HG03469 (cell line): ENCODE results near the gene DAAM1.
A peak's percentile ranks its signal among the peaks of the same experiment; 100 is the strongest.

Source experiments
- ATAC-seq: cut with Tn5 transposase; IDR thresholded peaks from one replicate; pipeline ENCODE4 v1.9.1; 2021; ENCODE audit warnings: mild to moderate bottlenecking, moderate library complexity, moderate number of reproducible peaks; ENCODE audit not compliant: unreplicated experiment

DAAM1 gene

DNA sequence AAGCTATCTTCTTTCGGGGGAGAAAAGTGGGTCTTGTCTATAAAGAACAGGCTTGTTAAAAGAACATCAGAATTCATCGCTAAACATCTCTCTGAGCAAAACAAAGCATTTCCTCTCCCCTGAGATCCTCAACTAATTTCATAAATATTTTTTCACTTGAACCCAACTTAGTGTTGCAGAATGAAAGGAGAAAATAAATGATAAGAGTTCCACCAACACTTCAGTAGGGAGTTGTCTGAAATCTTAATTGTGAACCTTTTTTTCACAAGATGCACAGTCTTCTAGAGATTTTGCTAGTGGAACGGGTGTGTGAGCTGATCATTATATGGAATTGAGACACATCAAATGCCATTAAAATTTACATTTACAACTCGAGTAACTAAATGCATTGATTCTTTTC is 1.3 kb upstream of the DAAM1 start:
- ATAC-seq = no peak

- peak; percentile 1 for ATAC-seq
Measured at GRCh38 chr14:59187802-59188460, 536 bp upstream of the DAAM1 start.

DNA sequence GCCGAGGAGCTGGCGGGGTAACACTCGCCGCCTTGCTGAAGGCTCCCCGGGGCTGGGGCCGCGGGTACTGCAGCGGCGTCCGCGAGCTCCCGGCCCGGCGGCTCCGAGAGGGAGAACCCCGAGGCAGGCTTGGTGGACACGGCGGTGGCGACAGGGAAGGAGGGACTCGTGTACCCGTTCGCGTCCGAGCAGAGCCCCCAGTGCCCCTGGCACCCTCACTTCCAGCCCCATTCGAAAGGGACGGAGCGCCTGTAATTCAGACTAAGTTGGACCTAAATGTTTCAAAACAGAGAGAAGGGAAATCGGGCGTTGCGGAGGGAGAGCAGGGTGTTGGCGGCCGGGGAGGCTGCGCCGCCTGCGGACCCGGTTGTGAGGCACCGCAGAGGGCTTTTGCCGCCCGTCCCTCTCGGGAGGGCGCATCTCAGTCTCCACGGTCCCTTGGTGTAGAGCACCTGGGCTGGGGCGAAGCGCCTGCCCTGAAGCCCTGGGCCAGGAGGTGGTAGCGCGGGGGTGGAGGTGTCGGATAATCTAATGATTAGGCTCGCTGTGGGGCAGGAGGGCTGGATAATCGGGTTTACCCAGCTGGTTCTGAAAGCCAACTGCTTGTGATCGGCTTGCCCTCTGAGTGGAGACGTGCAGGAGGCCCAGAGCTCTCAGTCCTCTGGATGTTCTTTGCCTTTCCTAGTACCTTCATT is 771 bp downstream of the DAAM1 start:
- ATAC-seq = no peak

DNA sequence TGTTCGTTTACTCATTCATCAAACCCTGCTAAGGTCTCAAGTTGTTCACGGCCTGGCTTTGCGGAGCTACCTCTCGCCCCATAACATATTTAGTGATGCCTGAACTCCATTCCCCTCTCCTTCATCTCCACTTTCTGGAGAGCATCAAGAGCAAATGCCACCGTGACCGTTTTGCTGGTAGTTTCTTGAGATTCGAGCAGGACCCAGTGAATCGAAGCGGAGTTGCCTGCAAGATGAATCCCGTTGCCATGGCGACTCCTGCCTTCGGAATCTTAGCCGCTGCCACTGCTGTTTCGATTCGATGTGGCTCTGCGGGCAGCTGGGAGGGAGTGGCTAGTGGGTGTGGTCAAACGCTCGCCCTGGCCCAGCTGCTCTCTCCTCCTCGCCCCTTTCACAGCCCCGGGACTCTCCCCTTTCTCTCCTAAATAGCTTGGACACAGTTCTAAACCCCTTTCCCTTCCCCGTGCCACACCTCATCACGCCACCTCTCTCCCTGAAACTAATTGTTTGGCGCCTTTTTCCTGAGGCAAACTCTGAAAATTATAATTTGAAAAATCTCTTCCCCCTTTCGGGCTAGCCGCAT is 1.4 kb downstream of the DAAM1 start:
- ATAC-seq = peak; percentile 33

GRCh38 chr14:59190372-59190771 is 1.9 kb downstream of the DAAM1 start:
- no peak for ATAC-seq

DNA sequence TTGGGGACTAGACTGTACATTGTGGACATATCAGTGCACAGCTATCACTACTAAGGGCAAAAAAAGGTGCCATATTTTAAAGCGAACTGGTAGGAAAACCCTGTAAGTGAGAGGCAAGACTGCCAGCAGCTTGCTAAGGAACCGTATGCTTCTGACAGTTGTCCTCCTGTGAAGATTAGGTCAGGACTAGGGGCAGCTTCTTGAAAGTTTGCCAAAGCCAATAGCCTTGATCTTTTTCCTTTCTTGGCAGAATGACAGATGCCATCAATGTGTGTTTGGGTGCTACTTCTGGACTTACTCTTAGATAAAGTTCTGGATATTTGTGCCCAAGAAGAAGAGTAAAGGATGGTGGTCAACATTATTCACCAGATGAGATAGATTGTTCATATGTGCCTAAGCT is 7.4 kb downstream of the DAAM1 start:
- no peak for ATAC-seq

GRCh38 chr14:59197695-59198262 is 9.3 kb downstream of the DAAM1 start:
- no peak for ATAC-seq

DNA sequence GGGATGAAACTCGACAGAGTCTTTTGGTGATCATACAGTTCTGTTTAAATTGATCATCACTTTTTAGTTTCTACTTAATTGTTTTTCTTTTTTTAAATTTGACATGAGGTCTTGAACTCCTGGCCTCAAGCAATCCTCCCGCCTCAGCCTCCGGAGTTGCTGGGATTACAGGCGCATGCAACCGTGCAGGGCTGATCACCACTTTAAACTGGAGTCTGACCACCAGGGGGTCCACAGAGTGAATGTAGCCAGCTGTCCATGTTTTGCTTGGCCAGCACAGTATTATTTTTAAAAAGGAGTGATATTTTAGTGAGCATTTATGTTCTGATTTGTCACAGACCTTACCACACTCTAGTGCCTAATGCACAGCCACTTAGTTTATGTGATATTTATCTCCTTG is 10.7 kb downstream of the DAAM1 start:
- no peak for ATAC-seq

GRCh38 chr14:59199614-59200013 is 11.1 kb downstream of the DAAM1 start:
- no peak for ATAC-seq

DNA sequence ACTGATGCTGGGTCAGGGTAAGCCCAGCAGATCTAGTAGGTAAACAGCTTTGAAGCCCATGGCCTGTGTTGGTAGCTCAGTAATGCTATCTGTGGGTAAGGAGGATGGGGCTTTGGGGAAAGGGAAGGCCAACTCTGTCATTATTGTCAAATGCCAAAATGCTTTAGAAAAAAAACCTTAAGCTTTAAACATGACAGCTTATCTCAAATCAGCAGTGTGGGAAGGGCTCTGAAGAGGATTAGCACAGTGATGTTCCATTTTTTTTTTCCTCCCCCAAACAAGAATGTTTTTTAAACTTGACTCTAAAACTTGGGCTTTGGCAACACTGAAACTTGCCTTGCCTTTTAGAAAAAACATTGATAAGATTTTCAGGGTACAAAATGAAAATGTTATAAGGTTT is 11.7 kb downstream of the DAAM1 start:
- no peak for ATAC-seq

DNA sequence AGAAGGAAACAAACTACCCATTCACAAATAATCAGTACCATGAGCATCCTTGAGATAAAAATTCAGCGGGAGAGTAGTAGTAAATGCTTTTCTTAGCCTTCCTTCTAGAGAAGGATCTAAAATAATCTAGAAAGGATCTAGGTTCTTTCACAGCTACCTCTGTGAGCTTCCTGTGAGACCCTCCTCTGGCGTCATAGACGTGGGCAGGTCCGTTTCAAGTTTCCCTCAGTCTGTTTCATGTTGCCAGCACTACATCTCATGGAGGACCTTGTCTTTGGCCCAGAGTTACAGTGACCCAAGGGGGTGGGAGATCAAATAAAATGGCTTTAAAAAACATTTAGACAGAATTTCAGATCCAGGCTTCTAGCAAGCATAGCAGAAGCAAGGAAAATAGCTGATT is 13.6 kb downstream of the DAAM1 start:
- ATAC-seq = no peak

GRCh38 chr14:59204305-59204704 is 15.8 kb downstream of the DAAM1 start:
- no peak for ATAC-seq

GRCh38 chr14:59206892-59207291 is 18.4 kb downstream of the DAAM1 start:
- no peak for ATAC-seq

GRCh38 chr14:59207506-59207933 is 19.1 kb downstream of the DAAM1 start:
- no peak for ATAC-seq

DNA sequence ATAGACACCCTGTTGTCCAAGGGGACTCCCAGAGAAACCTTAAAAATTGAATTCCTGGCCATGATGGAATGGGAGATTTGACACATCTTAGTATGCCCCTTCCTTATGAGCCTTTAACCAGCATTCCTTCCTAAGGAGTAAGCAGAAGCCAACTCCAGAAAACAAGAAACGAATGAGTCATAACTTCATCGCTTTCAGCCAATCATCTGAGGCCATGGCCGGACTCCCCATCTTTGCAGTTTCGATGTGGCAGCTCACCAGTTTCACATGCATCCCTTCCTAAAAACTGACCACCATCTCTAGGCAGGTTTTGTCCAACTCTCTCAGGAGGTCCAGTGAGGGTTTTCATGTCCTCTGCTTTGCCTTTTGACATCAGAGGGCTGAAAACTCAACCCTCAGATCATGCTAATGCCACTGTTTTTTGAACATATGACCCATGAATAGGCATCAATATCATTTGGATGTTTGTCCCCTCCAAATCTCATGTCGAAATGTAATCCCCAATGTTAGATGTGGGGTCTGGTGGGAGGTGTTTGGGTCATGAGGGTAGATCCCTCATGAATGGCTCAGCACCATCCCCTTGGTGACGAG is 19.9 kb downstream of the DAAM1 start:
- ATAC-seq = no peak

GRCh38 chr14:59208954-59209353 is 20.5 kb downstream of the DAAM1 start:
- ATAC-seq = no peak

DNA sequence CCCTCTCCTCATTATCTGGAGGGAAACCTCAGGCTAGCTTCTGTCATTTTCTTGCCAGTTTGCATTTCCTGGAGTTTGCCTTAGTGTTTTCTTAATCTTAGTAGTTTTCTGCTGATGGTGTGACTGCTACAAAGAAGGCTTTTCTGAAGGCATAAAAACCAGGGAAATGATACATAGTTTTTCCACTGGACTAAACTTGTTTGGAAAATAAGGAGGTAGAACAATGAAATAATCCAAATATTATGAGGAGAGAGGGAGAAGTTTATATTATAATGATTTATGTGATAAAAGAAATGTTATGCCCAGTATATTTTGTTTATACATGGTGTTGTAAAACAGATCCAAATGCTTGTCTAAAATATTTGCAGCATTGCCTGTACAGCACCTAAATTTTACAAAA is 22.2 kb downstream of the DAAM1 start:
- no peak for ATAC-seq

DNA sequence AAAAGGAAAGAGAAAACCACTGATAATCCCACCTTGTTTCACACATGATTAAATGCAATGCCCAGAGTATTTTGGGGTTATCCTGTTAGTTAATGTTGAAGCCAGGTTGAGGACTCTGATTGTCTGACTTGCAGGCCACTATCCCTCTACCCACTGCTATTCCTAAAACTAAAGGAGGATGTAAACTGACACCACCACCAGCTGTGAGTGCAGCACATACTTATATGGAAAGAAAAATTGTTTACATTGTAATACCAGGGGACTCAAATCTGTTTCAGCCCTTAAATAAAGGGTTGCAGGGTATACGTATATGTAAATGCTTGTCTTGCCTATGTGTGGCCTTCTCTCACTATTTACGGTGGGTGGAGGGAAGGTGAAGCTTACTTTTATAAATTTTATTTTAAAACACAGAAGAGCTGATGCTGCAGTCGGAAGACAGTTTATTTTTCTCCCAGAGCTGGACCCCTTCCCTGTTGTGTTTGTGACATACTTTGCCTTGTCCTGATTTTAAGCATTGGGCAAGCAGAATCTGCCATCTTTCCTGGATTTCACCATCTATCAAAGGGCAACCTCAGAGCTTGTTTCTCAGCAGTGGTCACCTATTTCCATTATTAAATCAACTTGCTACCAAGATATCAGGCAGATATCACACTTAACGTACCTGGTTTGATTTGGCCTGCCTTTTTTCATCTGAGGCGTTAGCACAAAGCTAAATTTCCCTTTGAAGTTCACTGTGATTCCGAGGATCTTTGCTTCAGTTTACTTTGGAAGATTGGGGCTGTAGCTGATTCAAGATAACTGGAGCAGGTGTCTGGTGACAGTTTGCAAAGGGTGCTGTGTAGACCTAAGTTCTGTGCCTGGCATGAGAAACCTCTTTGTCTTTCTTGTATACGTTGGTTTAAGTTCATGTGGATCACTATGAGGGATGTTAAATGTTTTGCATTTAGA is 25.2 kb downstream of the DAAM1 start:
- ATAC-seq = no peak

DNA sequence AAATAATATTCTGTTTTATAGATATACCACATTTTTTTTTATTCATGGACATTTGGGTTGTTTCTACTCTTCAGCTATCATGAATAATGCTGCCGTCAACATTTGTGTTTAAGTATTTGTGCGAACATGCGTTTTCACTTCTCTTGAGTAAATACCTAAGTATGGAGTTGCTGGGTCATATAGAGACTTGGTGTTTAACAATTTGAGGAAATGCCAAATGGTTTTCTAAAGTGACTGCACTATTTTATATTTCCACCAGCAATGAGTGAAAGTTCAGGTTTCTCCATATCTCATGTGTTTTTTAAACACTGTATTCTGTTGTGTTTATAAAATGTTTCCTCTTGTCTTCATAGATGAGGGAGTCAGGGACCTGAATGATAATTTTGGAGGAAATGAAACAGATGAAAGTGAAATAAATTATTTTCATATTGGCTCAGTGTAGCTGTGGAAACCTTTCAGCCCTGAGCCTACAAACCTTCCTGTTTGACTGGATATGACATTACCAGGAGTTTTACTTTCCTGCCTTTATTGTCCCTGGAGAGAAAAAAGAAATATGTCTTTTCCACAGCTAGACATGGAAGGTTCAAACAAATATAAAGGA is 26.3 kb downstream of the DAAM1 start:
- peak; percentile 56 for ATAC-seq

GRCh38 chr14:59215322-59215721 is 26.9 kb downstream of the DAAM1 start:
- no peak for ATAC-seq
